Measurements from ENCODE around the gene WT1. TPM values are rescaled to one million over a fixed set of nuclear protein-coding genes. Genes with fewer than 3 reads are reported as not detected.

WT1 gene
- total RNA-seq, 4 donors from 2014 or later: not detected

DNA sequence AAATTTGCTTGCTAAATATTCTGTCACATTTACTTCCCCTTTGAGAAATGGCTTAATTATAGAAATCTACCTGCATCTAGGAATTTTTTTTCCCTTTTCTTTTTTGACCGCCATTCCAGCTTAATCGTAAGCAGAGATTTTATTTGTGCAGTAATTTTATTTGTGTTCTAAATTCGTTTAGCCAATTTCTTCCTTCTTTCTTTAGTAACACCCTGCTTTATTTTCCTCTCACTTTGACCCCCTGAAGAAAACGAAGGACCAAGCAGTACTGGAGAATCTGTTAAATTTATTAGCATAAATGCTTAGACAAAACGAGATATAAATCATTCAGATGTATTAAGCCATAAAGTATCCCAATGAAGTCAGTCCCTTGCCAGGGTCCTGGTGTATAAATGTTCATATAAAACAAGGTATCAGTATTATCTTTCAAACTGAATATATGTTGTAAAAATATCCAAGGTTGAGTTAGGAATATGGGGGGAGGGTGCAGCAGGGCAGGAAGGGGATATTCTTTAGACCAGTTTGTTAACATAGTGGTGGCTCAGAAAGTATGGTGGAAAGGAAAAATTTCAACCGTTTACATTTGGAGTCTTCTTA is 5.1 kb upstream of the WT1 start:
- intact Hi-C loops (cut with DNase I; ENCODE audit: low total_unique reads) (no loop called here), in situ Hi-C loops (cut with MboI; ENCODE audit: low sequenced_read_pairs in 4 of 4) (no loop called here)
- H3K36me3 ChIP-seq: no peaks in the 10 kb centered on the region
- peaks cover 50 to 75% (median 69%) of the 10 kb centered on the region in 3 donors for H3K27me3 ChIP-seq
- no peak overlapping the region for H3K4me3 ChIP-seq
- TF ChIP-seq POLR2A (IDR thresholded peaks at IDR 0.05): no peak
- TF ChIP-seq, protein P1, sequence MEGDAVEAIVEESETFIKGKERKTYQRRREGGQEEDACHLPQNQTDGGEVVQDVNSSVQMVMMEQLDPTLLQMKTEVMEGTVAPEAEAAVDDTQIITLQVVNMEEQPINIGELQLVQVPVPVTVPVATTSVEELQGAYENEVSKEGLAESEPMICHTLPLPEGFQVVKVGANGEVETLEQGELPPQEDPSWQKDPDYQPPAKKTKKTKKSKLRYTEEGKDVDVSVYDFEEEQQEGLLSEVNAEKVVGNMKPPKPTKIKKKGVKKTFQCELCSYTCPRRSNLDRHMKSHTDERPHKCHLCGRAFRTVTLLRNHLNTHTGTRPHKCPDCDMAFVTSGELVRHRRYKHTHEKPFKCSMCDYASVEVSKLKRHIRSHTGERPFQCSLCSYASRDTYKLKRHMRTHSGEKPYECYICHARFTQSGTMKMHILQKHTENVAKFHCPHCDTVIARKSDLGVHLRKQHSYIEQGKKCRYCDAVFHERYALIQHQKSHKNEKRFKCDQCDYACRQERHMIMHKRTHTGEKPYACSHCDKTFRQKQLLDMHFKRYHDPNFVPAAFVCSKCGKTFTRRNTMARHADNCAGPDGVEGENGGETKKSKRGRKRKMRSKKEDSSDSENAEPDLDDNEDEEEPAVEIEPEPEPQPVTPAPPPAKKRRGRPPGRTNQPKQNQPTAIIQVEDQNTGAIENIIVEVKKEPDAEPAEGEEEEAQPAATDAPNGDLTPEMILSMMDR (IDR thresholded peaks at IDR 0.05 in 4 of 5, conservative IDR thresholded peaks at IDR 0.05 in 1 of 5): no peak
- ATAC-seq: no peak
- no peak overlapping the region for H3K27ac ChIP-seq
- H3K4me1 ChIP-seq: peaks cover 0 to 3% of the 10 kb centered on the region in 2 donors
- DNase-seq: no peak
- no peaks in the 10 kb centered on the region for H3K9me3 ChIP-seq

DNA sequence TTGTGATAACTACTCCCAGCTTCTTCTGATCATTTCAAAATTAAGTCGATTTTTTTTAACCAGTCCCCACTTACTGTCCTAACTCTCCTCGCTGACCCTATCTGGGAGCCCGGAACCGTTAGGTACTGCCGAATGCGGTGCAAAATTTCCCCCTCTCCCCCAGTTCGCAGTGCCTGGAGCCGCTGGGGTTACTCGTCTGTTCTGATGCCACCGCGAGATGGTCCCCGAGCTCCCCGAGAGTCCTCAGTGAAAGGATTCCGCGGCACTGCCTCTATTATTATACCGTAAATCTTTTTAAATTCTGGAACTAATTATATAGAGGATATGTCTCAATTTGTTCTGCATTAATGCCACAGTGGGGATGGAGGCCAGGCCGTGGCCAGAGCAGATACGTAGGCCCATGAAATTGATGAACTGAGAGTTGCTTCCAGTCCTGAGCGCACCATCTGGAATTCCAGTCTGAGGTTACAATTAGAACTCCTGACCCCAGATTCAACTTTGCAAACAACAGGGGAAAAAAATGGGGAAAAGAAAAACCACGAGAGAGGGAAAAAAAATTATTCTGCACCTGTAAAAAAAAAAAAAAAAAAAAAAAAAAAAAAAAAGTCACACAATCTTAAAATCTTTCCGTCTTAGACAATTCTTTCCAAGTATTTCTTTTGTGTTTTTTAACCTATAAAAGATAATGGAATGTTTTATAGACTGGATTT is 4.3 kb upstream of the WT1 start:
- Histone ChIP-seq H3K27me3 (peaks cover 57 to 82% (median 72%) of the 10 kb centered on the region in 3 donors), H3K4me3 (no peak overlapping the region), H3K4me1 (peaks cover 0 to 3% of the 10 kb centered on the region in 2 donors), H3K9me3 (no peaks in the 10 kb centered on the region), H3K36me3 (no peaks in the 10 kb centered on the region), H3K27ac (no peak overlapping the region)
- ATAC-seq (no peak), DNase-seq (no peak)
- intact Hi-C loops (cut with DNase I; ENCODE audit: low total_unique reads): no loop called here
- in situ Hi-C loops (cut with MboI; ENCODE audit: low sequenced_read_pairs in 4 of 4): no loop called here
- TF ChIP-seq, protein P1 (IDR thresholded peaks at IDR 0.05 in 4 of 5, conservative IDR thresholded peaks at IDR 0.05 in 1 of 5): no peak

DNA sequence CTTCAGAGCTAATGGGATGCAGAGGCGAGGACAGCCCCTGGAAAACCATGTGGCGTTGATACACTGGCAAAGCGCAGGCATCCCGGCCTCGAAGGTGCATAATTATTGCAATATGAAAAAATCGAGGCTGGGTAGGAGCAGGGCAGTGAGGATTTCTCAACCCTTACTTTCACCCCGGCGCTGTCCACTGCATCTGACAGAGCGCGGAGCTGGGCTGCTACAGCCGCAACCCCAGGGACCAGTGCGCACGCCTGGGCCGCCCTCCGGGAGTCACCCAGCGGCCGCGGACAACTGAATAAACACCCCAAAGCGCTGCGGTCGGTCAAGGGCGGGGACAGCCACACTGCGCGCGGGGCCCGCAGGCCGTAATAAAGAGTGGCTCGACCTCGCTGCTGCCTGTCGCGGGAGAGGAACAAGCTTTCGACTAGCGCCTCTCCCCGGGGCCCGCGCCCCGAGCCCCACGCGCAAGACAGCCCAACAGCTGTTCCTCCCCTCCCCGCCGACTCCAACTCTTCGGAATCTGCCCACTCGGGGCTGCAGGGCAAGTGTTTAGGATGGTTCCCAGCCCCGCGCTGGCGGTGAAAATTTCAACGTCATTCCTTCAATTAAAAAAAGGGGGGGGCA is 3.6 kb upstream of the WT1 start:
- no peaks in the 10 kb centered on the region for H3K36me3 ChIP-seq
- in situ Hi-C loops (cut with MboI; ENCODE audit: low sequenced_read_pairs in 4 of 4): no loop called here
- intact Hi-C loops (cut with DNase I; ENCODE audit: low total_unique reads): no loop called here
- peaks cover 0 to 3% of the 10 kb centered on the region in 2 donors for H3K4me1 ChIP-seq
- H3K27ac ChIP-seq: no peak overlapping the region
- TF ChIP-seq, protein P1 (IDR thresholded peaks at IDR 0.05 in 4 of 5, conservative IDR thresholded peaks at IDR 0.05 in 1 of 5): no peak
- TF ChIP-seq POLR2A (IDR thresholded peaks at IDR 0.05): no peak
- no peak for DNase-seq
- H3K9me3 ChIP-seq: no peaks in the 10 kb centered on the region
- ATAC-seq: no peak
- H3K4me3 ChIP-seq: no peak overlapping the region
- H3K27me3 ChIP-seq: peaks cover 64 to 89% (median 79%) of the 10 kb centered on the region in 3 donors

DNA sequence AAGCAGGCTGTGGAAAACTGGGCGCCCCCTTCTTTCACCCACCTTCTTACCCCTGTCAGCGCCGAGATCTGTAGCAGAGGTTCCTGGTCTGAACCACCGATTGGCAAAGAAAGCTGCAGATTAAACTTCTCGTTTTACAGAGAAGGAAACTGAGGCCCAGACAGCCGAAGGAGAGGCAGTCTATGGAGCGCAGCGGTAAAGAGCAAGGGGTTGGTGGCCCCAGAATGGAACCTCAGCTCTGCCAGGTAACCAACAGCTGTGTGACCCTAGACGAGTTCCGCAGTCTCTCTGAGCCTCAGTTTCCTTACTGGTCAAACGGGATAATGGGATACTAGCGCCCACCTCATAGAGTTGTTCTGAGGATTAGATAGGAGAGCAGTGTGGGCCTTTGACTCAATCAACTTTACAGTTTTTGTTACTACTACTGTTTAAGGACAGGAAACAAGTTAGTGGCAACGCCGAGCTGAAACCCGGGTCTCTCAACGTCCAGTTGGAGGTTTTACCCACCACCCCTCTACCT is 3.1 kb upstream of the WT1 start:
- TF ChIP-seq, protein P1 (IDR thresholded peaks at IDR 0.05 in 4 of 5, conservative IDR thresholded peaks at IDR 0.05 in 1 of 5): no peak
- TF ChIP-seq POLR2A (IDR thresholded peaks at IDR 0.05): no peak
- H3K27me3 ChIP-seq: peaks cover 69 to 94% (median 85%) of the 10 kb centered on the region in 3 donors
- no peak overlapping the region for H3K27ac ChIP-seq
- no peaks in the 10 kb centered on the region for H3K9me3 ChIP-seq
- in situ Hi-C loops (cut with MboI; ENCODE audit: low sequenced_read_pairs in 4 of 4): no loop called here
- intact Hi-C loops (cut with DNase I; ENCODE audit: low total_unique reads): no loop called here
- peaks cover 0 to 3% of the 10 kb centered on the region in 2 donors for H3K4me1 ChIP-seq
- H3K36me3 ChIP-seq: no peaks in the 10 kb centered on the region
- H3K4me3 ChIP-seq: no peak overlapping the region
- DNase-seq: no peak
- no peak for ATAC-seq

Data from gastrocnemius medialis (tissue), 4 donors.